Measurements from ENCODE around the gene NOL8.
A peak's percentile ranks its signal among the peaks of the same experiment; 100 is the strongest.

Gene NOL8

DNA sequence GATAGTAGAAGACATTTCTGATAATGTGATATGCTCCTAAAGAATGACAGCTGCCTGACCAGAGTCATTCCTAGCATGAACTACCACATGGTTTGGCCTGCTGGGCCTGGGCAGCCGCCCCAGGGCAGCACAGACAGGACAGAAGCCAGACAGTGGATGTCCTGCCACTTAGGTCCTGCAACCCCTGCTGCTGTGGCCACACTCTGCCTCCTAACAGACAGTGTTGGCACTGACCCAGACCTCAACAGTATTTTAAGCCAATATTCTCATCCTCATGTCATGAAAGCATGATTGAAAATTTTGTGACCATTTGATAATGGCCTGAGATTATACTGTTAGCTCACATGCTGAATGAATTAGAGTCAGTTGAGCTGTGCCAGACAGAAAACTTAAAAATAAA is 16.4 kb upstream of the NOL8 start:
- Histone ChIP-seq H3K27ac (no peak overlapping the region), H3K27me3 (ENCODE audit: insufficient read depth, low read depth, severe bottlenecking) (no peaks in the 10 kb centered on the region), H3K4me3 (ENCODE audit: low read depth, low read length) (no peak overlapping the region), H3K9me3 (ENCODE audit: severe bottlenecking) (no peaks in the 10 kb centered on the region), H3K36me3 (peaks cover 22% of the 10 kb centered on the region)
- no peak for DNase-seq
- TF ChIP-seq, protein P1, sequence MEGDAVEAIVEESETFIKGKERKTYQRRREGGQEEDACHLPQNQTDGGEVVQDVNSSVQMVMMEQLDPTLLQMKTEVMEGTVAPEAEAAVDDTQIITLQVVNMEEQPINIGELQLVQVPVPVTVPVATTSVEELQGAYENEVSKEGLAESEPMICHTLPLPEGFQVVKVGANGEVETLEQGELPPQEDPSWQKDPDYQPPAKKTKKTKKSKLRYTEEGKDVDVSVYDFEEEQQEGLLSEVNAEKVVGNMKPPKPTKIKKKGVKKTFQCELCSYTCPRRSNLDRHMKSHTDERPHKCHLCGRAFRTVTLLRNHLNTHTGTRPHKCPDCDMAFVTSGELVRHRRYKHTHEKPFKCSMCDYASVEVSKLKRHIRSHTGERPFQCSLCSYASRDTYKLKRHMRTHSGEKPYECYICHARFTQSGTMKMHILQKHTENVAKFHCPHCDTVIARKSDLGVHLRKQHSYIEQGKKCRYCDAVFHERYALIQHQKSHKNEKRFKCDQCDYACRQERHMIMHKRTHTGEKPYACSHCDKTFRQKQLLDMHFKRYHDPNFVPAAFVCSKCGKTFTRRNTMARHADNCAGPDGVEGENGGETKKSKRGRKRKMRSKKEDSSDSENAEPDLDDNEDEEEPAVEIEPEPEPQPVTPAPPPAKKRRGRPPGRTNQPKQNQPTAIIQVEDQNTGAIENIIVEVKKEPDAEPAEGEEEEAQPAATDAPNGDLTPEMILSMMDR (IDR thresholded peaks at IDR 0.05; ENCODE audit: low read depth, low read length), result no peak

GRCh38 chr9:92333282-92333634 is 8.1 kb upstream of the NOL8 start:
- no peak overlapping the region for H3K4me3 ChIP-seq (ENCODE audit: low read depth, low read length)
- H3K36me3 ChIP-seq, result peaks cover 20% of the 10 kb centered on the region
- no peaks in the 10 kb centered on the region for H3K27me3 ChIP-seq (ENCODE audit: insufficient read depth, low read depth, severe bottlenecking)
- TF ChIP-seq, protein P1 (IDR thresholded peaks at IDR 0.05; ENCODE audit: low read depth, low read length), result no peak
- DNase-seq, result no peak
- no peak overlapping the region for H3K27ac ChIP-seq
- no peaks in the 10 kb centered on the region for H3K9me3 ChIP-seq (ENCODE audit: severe bottlenecking)

DNA sequence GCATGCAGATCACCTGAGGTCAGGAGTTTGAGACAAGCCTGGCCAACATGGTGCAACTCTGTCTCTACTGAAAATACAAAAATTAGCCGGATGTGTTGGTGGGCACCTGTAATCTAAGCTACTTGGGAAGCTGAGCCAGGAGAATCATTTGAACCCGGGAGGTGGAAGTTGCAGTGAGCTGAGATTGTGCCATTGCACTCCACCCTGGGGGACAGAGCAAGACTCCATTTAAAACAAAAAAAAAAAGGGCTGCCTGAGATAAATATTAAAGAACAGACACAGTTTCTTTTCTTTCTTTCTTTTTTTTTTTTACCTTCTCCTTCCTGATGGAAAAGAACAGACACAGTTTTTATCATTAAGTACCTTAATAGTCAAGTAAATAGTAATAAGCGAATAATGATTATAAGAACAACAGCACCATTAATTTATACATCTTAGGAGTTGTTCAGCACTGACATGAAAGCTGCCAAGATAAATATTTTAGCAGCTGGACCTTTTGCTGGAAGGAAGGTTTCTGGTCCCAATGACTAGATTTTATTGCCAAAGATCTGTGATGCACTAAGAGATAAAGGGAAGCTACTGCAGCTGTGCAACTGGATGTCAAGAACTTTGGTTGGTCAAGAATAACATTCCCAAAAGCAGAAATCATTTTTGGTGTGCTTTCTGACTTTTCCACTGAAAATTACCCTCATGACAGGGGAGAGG is 7.6 kb upstream of the NOL8 start:
- TF ChIP-seq, protein P1 (IDR thresholded peaks at IDR 0.05; ENCODE audit: low read depth, low read length), result no peak
- Histone ChIP-seq H3K9me3 (ENCODE audit: severe bottlenecking) (no peaks in the 10 kb centered on the region), H3K4me3 (ENCODE audit: low read depth, low read length) (no peak overlapping the region), H3K27me3 (ENCODE audit: insufficient read depth, low read depth, severe bottlenecking) (no peaks in the 10 kb centered on the region), H3K27ac (no peak overlapping the region), H3K36me3 (peaks cover 18% of the 10 kb centered on the region)
- no peak for DNase-seq

GRCh38 chr9:92328225-92328624 is 3.1 kb upstream of the NOL8 start:
- peak; percentile 14 for DNase-seq
- no peak overlapping the region for H3K27ac ChIP-seq
- TF ChIP-seq, protein P1 (IDR thresholded peaks at IDR 0.05; ENCODE audit: low read depth, low read length), result 0 out of 2 replicates have a peak, but pooled peaks have one; percentile 13
- H3K9me3 ChIP-seq (ENCODE audit: severe bottlenecking), result no peaks in the 10 kb centered on the region
- no peaks in the 10 kb centered on the region for H3K27me3 ChIP-seq (ENCODE audit: insufficient read depth, low read depth, severe bottlenecking)
- H3K36me3 ChIP-seq, result peaks cover 9% of the 10 kb centered on the region
- H3K4me3 ChIP-seq (ENCODE audit: low read depth, low read length), result no peak overlapping the region

GRCh38 chr9:92327283-92327850 is 2.2 kb upstream of the NOL8 start:
- DNase-seq, result no peak
- Histone ChIP-seq H3K9me3 (ENCODE audit: severe bottlenecking) (no peaks in the 10 kb centered on the region), H3K27me3 (ENCODE audit: insufficient read depth, low read depth, severe bottlenecking) (no peaks in the 10 kb centered on the region), H3K4me3 (ENCODE audit: low read depth, low read length) (no peak overlapping the region), H3K36me3 (peaks cover 13% of the 10 kb centered on the region), H3K27ac (no peak overlapping the region)
- TF ChIP-seq, protein P1 (IDR thresholded peaks at IDR 0.05; ENCODE audit: low read depth, low read length), result no peak

Measured in WERI-Rb-1 (cell line).